ENCODE measurements around the gene RBP3. TPM values are rescaled to one million over a fixed set of nuclear protein-coding genes. Genes with fewer than 3 reads are reported as not detected.
A peak's percentile ranks its signal among the peaks of the same experiment; 100 is the strongest.

The RBP3 gene
- total RNA-seq, 1 experiment from 2014 or later = not detected

GRCh38 chr10:47402641-47403301, 54.6 kb downstream of the RBP3 start:
- H3K36me3 ChIP-seq (ENCODE audit: control insufficient read depth in 1 of 2, insufficient read depth in 2 of 2, low read length in 2 of 2) = no peaks in the 10 kb centered on the region
- H3K4me2 ChIP-seq (ENCODE audit: low read length) = peak overlapping the region; percentile 77
- H2AFZ ChIP-seq (ENCODE audit: low read depth, low read length, poor library complexity, severe bottlenecking) = peak overlapping the region; percentile 37
- no peaks in the 10 kb centered on the region for H3K79me2 ChIP-seq (ENCODE audit: insufficient read depth, low read length)
- no peaks in the 10 kb centered on the region for H3K9me2 ChIP-seq (ENCODE audit: insufficient read depth)
- peak overlapping the region; percentile 12 to 39; a peak in 3 of 4 replicates for H3K4me3 ChIP-seq (replicated peaks in 1 of 2; ENCODE audit: low read depth in 1 of 2, low read length in 2 of 2)
- ATAC-seq (peak; percentile 59), DNase-seq (ENCODE audit: low read depth, low spot score) (peak; percentile 73)
- no peaks in the 10 kb centered on the region for H4K20me1 ChIP-seq (ENCODE audit: insufficient read depth)
- H3K9me3 ChIP-seq (ENCODE audit: control insufficient read depth in 1 of 2, insufficient read depth in 1 of 2, low read depth in 1 of 2, low read length in 2 of 2) = no peaks in the 10 kb centered on the region
- no peaks in the 10 kb centered on the region for H3K27me3 ChIP-seq (ENCODE audit: insufficient read depth, low read length)
- intact Hi-C loops (cut with micrococcal nuclease) = no loop called here
- peak overlapping the region; percentile 50 for H3K9ac ChIP-seq (ENCODE audit: low read length)
- H3K27ac ChIP-seq (ENCODE audit: low read depth, low read length) = peak overlapping the region; percentile 89
- RAD21 ChIA-PET (ENCODE audit: low non-redundant PET in 1 of 2, low total read pairs in 2 of 2, uncharacterized antibody in 2 of 2, unreplicated experiment in 2 of 2) = no interaction called here
- TF ChIP-seq ELF1 (IDR thresholded peaks at IDR 0.05; ENCODE audit: borderline replicate concordance, low read depth) (no peak), JUND (IDR thresholded peaks at IDR 0.05) (peak; percentile 91), TCF7L2 (IDR thresholded peaks at IDR 0.05; ENCODE audit: borderline replicate concordance, extremely low read depth, insufficient read depth, insufficient read length) (no peak), SIN3A (IDR thresholded peaks at IDR 0.05; ENCODE audit: low read depth) (no peak), SP1 (IDR thresholded peaks at IDR 0.05; ENCODE audit: low read depth) (peak; percentile 91), SRF (IDR thresholded peaks at IDR 0.05; ENCODE audit: low read depth) (no peak), YY1 (IDR thresholded peaks at IDR 0.05; ENCODE audit: extremely low read depth, insufficient replicate concordance, low read depth, low read length) (no peak), MAX (IDR thresholded peaks at IDR 0.05) (peak; percentile 38; the same call in 1 of the 2 replicates), POLR2AphosphoS5 (IDR thresholded peaks at IDR 0.05; ENCODE audit: low read depth, low read length) (peak; percentile 38; the same call in 1 of the 2 replicates), ZNF274 (IDR thresholded peaks at IDR 0.05; ENCODE audit: low read depth, low read length) (no peak), FOSL1 (IDR thresholded peaks at IDR 0.05; ENCODE audit: low read depth) (peak; percentile 78), CBX3 (IDR thresholded peaks at IDR 0.05; ENCODE audit: low read depth) (peak; percentile 66), POLR2A (IDR thresholded peaks at IDR 0.05; ENCODE audit: borderline replicate concordance, extremely low read depth, insufficient read depth, insufficient read length) (no peak)
- BruUV-seq (replicated peaks) = TSS peak; percentile 73
- peaks cover 62 to 70% of the 10 kb centered on the region in 2 experiments for H3K4me1 ChIP-seq (ENCODE audit: control insufficient read depth in 1 of 2, insufficient read depth in 2 of 2, low read length in 2 of 2)
- CTCF ChIA-PET = interaction anchor here (2.2 kb wide), 1 partner anchor 8 kb away, joined by 7 read pairs; no protein-coding TSS in a partner anchor
- POLR2A ChIA-PET = no interaction called here
